ENCODE data around the gene SMC2.

SMC2 gene

DNA sequence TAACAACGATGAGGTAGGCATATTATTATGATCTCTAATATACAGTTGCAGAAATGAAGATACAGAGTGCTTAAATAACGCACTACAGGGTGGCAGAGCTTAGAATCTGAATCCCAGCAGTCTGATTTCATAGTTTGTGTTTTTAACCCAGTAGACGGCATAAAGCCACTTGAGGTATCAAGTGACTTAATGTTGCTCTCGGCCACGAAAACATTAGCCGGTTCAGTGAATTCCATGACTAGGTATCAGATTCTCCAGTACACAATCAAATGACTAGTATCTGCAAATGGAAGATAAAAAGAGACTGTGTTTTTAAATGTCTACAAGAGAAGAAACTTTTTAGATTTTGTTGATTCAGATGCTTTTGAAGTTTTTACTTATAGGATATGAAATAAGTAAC lies 24.8 kb downstream of the SMC2 start:
- H3K4me3 Mint-ChIP-seq: no peak overlapping the region
- no peaks in the 10 kb centered on the region for H3K9me3 Mint-ChIP-seq
- H3K27ac Mint-ChIP-seq (ENCODE audit: low read depth): no peak overlapping the region
- H3K36me3 Mint-ChIP-seq (ENCODE audit: insufficient read depth): peaks cover 15% of the 10 kb centered on the region
- H3K27me3 Mint-ChIP-seq: no peaks in the 10 kb centered on the region
- ATAC-seq (replicated peaks; ENCODE audit: extremely low read depth, poor library complexity, severe bottlenecking) (no peak), DNase-seq (ENCODE audit: low spot score in 2 of 2) (no peak)
- H3K4me1 Mint-ChIP-seq: no peaks in the 10 kb centered on the region

DNA sequence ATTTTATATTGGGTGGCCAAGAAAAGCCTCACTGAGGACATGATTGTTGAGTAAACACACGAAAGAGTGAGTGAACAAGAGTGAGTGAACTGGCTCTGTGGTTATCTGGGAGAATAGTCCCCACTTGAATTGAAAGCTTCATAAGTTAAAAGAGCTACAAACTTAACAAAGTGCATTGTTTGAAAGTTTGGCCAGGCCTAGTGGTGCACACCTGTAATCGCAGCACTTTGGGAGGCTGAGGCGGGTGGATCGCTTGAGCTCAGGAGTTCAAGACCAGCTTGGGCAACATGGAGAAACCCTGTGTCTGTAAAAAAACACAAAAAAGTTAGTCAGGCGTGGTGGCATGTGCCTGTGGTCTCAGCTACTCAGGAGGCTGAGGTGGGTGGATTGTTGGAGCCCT lies 26.9 kb downstream of the SMC2 start:
- DNase-seq (ENCODE audit: low spot score in 2 of 2) (no peak), ATAC-seq (replicated peaks; ENCODE audit: extremely low read depth, poor library complexity, severe bottlenecking) (no peak)
- H3K9me3 Mint-ChIP-seq: no peaks in the 10 kb centered on the region
- H3K27ac Mint-ChIP-seq (ENCODE audit: low read depth): no peak overlapping the region
- no peaks in the 10 kb centered on the region for H3K27me3 Mint-ChIP-seq
- no peak overlapping the region for H3K4me3 Mint-ChIP-seq
- H3K36me3 Mint-ChIP-seq (ENCODE audit: insufficient read depth): peaks cover 25% of the 10 kb centered on the region
- no peaks in the 10 kb centered on the region for H3K4me1 Mint-ChIP-seq

DNA sequence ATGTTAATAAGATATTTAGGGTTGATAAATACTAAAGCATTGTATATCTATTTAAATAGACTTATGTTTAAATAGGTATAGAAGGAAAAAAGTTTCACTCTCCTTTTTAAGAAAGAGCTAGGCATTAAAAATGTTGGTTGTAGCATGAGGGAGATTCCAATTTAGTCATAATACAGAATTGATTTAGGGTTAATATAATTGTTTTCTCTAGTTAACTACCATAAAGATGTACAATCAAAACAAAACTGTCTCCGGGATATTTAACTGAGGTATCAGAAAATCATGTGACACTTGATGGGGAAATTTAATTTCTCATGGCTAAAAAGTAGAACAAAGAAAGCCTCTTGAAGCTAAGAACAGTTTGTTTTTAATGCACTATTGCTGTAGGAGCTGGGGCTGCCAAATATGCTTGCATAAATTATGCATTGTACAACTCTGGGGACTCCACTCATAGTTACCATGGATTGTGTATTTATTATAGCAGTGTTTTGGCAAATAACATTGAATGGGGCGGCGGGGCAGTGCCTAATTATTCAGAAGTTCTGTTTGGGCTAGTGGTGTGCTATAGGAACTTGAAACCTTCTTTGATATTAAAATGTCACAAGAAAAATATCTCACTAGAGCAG lies 44.2 kb downstream of the SMC2 start:
- no peaks in the 10 kb centered on the region for H3K27me3 Mint-ChIP-seq
- DNase-seq (ENCODE audit: low spot score in 2 of 2) (no peak), ATAC-seq (replicated peaks; ENCODE audit: extremely low read depth, poor library complexity, severe bottlenecking) (no peak)
- H3K27ac Mint-ChIP-seq (ENCODE audit: low read depth): no peak overlapping the region
- H3K4me1 Mint-ChIP-seq: no peaks in the 10 kb centered on the region
- no peaks in the 10 kb centered on the region for H3K9me3 Mint-ChIP-seq
- H3K4me3 Mint-ChIP-seq: no peak overlapping the region
- peaks cover 25% of the 10 kb centered on the region for H3K36me3 Mint-ChIP-seq (ENCODE audit: insufficient read depth)

DNA sequence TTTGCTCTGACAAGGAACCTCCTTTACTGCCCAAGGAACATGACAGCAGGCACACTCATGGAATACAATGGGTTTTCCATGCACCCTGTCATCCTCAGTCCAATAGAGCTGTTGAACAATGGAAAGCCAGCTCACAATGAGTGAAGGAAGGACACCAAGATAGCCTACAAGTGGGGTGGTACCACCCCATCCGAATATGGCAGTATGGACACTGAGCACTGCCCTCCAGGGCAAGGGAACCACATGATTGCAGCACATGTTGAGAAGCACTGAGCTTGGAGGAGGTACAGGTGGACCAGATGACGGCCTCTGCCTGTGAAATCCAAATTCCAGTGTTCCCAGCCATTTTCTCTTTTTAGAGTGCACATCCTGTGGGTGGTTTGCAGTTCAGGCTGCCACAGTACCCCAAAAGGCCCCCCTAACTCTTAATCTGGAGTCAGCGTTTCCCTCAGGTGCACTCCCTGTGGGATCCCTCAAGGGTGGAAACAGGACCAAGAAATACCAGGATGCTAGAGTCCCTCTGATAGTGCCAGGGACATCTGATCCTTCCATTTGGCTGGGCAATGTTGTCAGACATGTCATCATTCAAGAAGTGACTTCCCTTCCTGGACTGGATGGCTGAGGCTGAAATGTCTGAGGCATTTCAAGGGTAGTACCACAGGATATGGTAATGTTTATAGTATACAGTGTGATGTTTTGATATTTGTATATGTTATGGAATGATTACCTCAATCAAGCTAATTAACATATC lies 48.9 kb downstream of the SMC2 start:
- Mint-ChIP-seq H3K9me3 (no peaks in the 10 kb centered on the region), H3K36me3 (ENCODE audit: insufficient read depth) (peaks cover 6% of the 10 kb centered on the region), H3K27me3 (no peaks in the 10 kb centered on the region), H3K4me1 (no peaks in the 10 kb centered on the region), H3K27ac (ENCODE audit: low read depth) (no peak overlapping the region), H3K4me3 (no peak overlapping the region)
- ATAC-seq (replicated peaks; ENCODE audit: extremely low read depth, poor library complexity, severe bottlenecking) (no peak), DNase-seq (ENCODE audit: low spot score in 2 of 2) (no peak)

DNA sequence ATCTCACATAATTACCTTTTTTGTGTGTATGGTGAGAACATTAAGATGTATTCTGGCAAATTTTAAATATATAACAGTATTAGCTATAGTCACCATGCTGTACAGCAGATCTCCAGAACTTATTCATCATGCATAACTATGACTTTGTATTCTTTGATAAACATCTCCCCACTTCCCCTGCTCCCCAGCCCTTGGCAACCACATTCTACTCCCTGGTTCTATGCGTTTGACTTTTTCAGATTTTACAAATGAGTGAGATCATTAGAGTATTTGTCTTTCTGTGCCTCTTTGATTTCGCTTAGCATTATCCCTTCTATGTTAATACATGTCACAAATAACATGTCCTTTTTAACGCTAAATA lies 49.4 kb downstream of the SMC2 start:
- Mint-ChIP-seq H3K27ac (ENCODE audit: low read depth) (no peak overlapping the region), H3K27me3 (no peaks in the 10 kb centered on the region), H3K9me3 (no peaks in the 10 kb centered on the region), H3K36me3 (ENCODE audit: insufficient read depth) (peaks cover 6% of the 10 kb centered on the region), H3K4me1 (no peaks in the 10 kb centered on the region), H3K4me3 (no peak overlapping the region)
- ATAC-seq (replicated peaks; ENCODE audit: extremely low read depth, poor library complexity, severe bottlenecking) (no peak), DNase-seq (ENCODE audit: low spot score in 2 of 2) (no peak)

DNA sequence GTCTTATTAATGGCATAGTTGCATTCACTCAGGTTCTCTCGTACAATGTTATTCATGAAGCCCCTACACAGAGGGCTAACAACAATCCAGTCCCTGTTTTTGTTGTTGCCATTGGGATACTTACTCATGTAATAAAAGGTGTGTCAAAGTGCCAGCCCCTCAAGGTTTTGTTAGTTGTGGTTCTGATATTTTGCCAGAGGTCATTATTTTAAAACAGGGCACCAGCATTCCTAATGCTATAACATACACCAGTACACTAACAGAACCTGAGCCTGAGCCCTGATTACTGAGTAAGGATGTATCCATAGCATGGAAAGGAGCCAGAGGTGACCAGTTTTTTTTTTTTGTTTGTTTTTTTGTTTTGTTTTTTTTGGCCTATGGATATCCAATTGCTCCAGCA lies 50.2 kb downstream of the SMC2 start:
- ATAC-seq (replicated peaks; ENCODE audit: extremely low read depth, poor library complexity, severe bottlenecking) (no peak), DNase-seq (ENCODE audit: low spot score in 2 of 2) (no peak)
- Mint-ChIP-seq H3K27me3 (no peaks in the 10 kb centered on the region), H3K36me3 (ENCODE audit: insufficient read depth) (peaks cover 6% of the 10 kb centered on the region), H3K4me1 (no peaks in the 10 kb centered on the region), H3K4me3 (no peak overlapping the region), H3K27ac (ENCODE audit: low read depth) (no peak overlapping the region), H3K9me3 (no peaks in the 10 kb centered on the region)

DNA sequence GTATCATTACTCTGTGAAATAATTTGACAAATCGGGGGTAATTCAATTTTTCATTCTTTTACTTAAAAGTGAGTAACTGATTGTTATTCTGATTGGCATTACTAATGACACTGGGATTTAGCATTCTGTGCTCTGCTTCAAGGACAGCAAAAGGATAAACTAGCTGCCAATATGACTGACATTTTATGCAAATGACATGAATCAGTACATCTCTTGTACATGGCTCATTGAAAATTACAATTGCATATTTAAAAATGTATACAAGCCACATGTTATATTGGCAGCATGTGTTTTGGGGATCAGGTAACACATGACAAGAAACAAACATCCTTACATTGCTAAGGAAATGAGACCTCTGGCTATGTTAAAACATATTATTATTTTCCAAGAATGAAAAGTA lies 79.0 kb downstream of the SMC2 start:
- no peaks in the 10 kb centered on the region for H3K9me3 Mint-ChIP-seq
- no peak overlapping the region for H3K4me3 Mint-ChIP-seq
- H3K27ac Mint-ChIP-seq (ENCODE audit: low read depth): no peak overlapping the region
- H3K36me3 Mint-ChIP-seq (ENCODE audit: insufficient read depth): no peaks in the 10 kb centered on the region
- no peak for DNase-seq (ENCODE audit: low spot score in 2 of 2)
- no peak for ATAC-seq (replicated peaks; ENCODE audit: extremely low read depth, poor library complexity, severe bottlenecking)
- H3K27me3 Mint-ChIP-seq: no peaks in the 10 kb centered on the region
- no peaks in the 10 kb centered on the region for H3K4me1 Mint-ChIP-seq

DNA sequence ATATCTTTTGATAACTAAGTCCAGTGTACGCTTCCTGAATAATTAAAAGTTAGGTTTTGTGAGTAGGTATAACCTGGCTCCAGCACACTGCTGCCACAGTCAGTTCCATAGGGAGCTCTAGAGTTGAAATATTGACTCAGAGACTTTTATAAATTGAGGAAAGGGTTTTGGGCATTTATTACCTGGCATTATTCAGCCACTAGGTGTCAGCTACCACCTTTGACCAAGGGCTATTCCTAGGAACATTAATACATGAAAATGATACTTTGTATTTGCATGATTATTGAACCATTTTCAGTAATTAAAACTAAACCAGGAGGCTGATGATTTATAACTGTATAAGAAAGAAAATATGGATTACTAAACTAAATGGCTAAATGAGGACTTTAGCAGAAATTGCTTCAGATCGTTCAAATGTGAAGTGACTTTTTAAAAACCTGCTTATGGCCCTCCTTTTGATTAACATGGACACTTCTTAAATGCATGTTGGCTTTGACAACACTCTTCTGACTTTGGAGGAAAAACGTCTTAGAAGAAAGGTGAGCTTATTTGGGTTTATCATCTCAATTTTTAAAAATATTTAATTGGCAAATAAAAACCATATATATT lies 83.0 kb downstream of the SMC2 start:
- no peak for DNase-seq (ENCODE audit: low spot score in 2 of 2)
- no peak for ATAC-seq (replicated peaks; ENCODE audit: extremely low read depth, poor library complexity, severe bottlenecking)
- no peaks in the 10 kb centered on the region for H3K27me3 Mint-ChIP-seq
- H3K36me3 Mint-ChIP-seq (ENCODE audit: insufficient read depth): no peaks in the 10 kb centered on the region
- no peaks in the 10 kb centered on the region for H3K4me1 Mint-ChIP-seq
- H3K9me3 Mint-ChIP-seq: no peaks in the 10 kb centered on the region
- H3K27ac Mint-ChIP-seq (ENCODE audit: low read depth): no peak overlapping the region
- no peak overlapping the region for H3K4me3 Mint-ChIP-seq

DNA sequence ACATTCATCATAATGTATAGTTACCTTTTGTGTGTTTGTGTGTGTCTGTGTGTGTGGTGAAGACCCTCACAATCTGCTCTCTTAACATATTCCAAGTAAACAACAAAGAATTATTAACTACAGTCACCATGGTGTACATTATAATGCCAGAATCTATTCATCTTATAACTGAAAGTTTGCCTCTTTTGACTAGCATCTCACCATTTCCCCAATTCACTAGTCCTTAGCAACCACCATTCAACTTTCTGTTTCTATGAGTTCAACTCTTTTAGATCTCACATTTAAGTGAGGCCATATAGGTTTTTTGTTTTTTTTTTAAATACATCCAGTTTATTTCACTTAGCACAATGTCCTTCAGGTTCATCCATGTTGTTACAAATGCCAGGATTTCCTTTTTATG lies 83.6 kb downstream of the SMC2 start:
- DNase-seq (ENCODE audit: low spot score in 2 of 2) (no peak), ATAC-seq (replicated peaks; ENCODE audit: extremely low read depth, poor library complexity, severe bottlenecking) (no peak)
- Mint-ChIP-seq H3K36me3 (ENCODE audit: insufficient read depth) (no peaks in the 10 kb centered on the region), H3K4me1 (no peaks in the 10 kb centered on the region), H3K27me3 (no peaks in the 10 kb centered on the region), H3K4me3 (no peak overlapping the region), H3K27ac (ENCODE audit: low read depth) (no peak overlapping the region), H3K9me3 (no peaks in the 10 kb centered on the region)
